Activated CD4-positive, alpha-beta memory T cell treated with anti-CD3 and anti-CD28 coated beads for 36 hours (primary cell): ENCODE data around the gene NABP2. TPM values are rescaled to one million over a fixed set of nuclear protein-coding genes. Genes with fewer than 3 reads are reported as not detected.

ENCODE experiments used
- CTCF ChIA-PET: fragments of 350-600 bp; sonication (Branson Sonifier 250); formaldehyde crosslinking; loops from one replicate; lab custom pipeline; 2021; ENCODE audit warnings: antibody characterized with exemption, inconsistent platforms; lab: Charles Lee
- POLR2A ChIA-PET: fragments of 350-600 bp; sonication (Branson Sonifier 250); formaldehyde crosslinking; loops from one replicate; lab custom pipeline; 2021; ENCODE audit warnings: antibody characterized with exemption; lab: Charles Lee
- DNase-seq: peaks from one replicate; pipeline ENCODE4 v3.0.0-alpha.2; 2020
- H3K27ac Mint-ChIP-seq: one replicate; pipeline ENCODE4 v1.8.0; 2021; ENCODE audit warnings: mixed read lengths
- H3K27me3 Mint-ChIP-seq: one replicate; pipeline ENCODE4 v1.8.0; 2021; ENCODE audit warnings: mixed read lengths
- H3K36me3 Mint-ChIP-seq: one replicate; pipeline ENCODE4 v1.8.0; 2021; ENCODE audit warnings: mixed read lengths
- H3K4me1 Mint-ChIP-seq: one replicate; pipeline ENCODE4 v1.8.0; 2021; ENCODE audit warnings: low read depth, mixed read lengths
- H3K4me3 Mint-ChIP-seq: one replicate; pipeline ENCODE4 v1.8.0; 2021; ENCODE audit warnings: mild to moderate bottlenecking, mixed read lengths
- H3K9me3 Mint-ChIP-seq: one replicate; pipeline ENCODE4 v1.8.0; 2021; ENCODE audit warnings: mixed read lengths
- intact Hi-C: fragments of 100-400 bp; cut with micrococcal nuclease; formaldehyde crosslinking; loops from one replicate; pipeline ENCODE4 v1.15.1; 2023
- total RNA-seq, 2 experiments: library from RNA; stranded (reverse); gene quantifications; one replicate each; pipeline ENCODE4 v1.2.3, GENCODE V29; 2021

The NABP2 gene
- total RNA-seq = 10 to 100 TPM; 62.0 to 62.2 TPM

GRCh38 chr12:56224102-56224701, at the start of gene NABP2:
Gene NABP2, plus strand, starts transcription at chr12:56224342. Its CDS starts 515 bp downstream, at chr12:56224857.
- Mint-ChIP-seq H3K4me1 (peaks cover 33% of the 10 kb centered on the region), H3K27me3 (no peaks in the 10 kb centered on the region)
- POLR2A ChIA-PET = no interaction called here

DNA sequence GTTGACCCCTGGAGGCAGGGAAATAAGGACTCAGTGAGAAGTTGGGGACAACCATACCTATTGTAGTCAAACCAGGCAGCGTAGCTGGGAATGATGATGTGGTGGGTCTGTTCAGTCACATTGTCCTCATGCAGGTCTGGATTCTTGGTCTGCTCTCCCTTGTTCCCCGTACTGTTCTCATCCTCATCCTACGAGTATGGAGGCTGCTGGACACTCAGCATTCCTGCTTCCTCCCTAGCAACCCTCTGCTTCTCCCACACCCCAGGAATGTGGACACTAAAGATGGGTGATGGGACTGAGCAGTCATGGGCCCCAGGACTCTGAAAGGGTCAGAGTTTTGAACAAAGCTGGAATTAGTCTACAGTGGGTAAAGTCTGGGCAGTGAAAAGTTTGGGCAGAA, 45.8 kb upstream of the NABP2 start:
- Mint-ChIP-seq H3K36me3 (peaks cover 56% of the 10 kb centered on the region), H3K4me1 (no peaks in the 10 kb centered on the region), H3K27me3 (no peaks in the 10 kb centered on the region), H3K27ac (no peak overlapping the region), H3K9me3 (no peaks in the 10 kb centered on the region), H3K4me3 (no peak overlapping the region)
- no peak for DNase-seq
- POLR2A ChIA-PET = interaction anchor here (1.0 kb wide), 1 partner anchor 12 kb away, joined by 4 read pairs; no protein-coding TSS in a partner anchor
- intact Hi-C loops = no loop called here
- CTCF ChIA-PET = interaction anchor here (0.9 kb wide), 1 partner anchor 11 kb away, joined by 3 read pairs; the partner anchor contains the start of gene SMARCC2

More at GRCh38 chr12:56224102-56224701, at the start of gene NABP2:
- CTCF ChIA-PET = interaction anchor here (4.0 kb wide), 1 partner anchor 35 kb away, joined by 50 read pairs; the partner anchor contains the start of gene SMARCC2
- Mint-ChIP-seq H3K36me3 (peaks cover 11% of the 10 kb centered on the region), H3K4me3 (peak within 1 kb of the TSS; percentile 96), H3K27ac (peak within 1 kb of the TSS; percentile 80), H3K9me3 (no peaks in the 10 kb centered on the region)
- intact Hi-C loops = loop anchor here (1.0 to 10.0 kb wide), 9 partner anchors 12 to 407 kb away; partner anchors contain the start of genes ANKRD52, ORMDL2, RAB5B and RPS26
- peak; percentile 97 for DNase-seq

DNA sequence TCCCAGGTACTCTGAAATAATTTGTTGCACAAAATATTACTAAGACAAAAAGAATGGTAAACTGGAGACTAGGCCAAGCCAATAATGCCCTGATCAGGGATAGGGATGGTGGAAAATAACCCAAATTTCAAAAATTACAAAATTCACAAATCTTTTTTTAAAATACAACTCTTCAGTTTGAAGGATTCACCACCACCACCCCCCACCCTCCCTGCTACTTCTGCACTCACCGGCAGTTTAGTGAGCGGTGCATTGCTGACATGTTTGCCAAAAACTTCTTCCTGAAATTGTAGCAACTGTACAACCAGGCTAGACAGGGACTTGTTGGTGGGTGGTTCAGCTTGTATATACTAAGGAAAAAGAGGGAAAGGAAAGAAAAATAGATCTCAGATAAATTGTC, 37.2 kb upstream of the NABP2 start:
- CTCF ChIA-PET = interaction anchor here (1.5 to 6.3 kb wide), 5 partner anchors 26 to 71 kb away, joined by 6 to 168 read pairs (median 50); partner anchors contain the start of genes ANKRD52, ESYT1, MYL6 and RNF41
- POLR2A ChIA-PET = interaction anchor here (1.5 to 4.4 kb wide), 2 partner anchors 22 to 69 kb away, joined by 3 to 54 read pairs; partner anchors contain the start of genes RPL41 and ZC3H10
- peaks cover 25% of the 10 kb centered on the region for H3K36me3 Mint-ChIP-seq
- H3K9me3 Mint-ChIP-seq = no peaks in the 10 kb centered on the region
- H3K4me1 Mint-ChIP-seq = peaks cover 29% of the 10 kb centered on the region
- H3K27me3 Mint-ChIP-seq = no peaks in the 10 kb centered on the region
- DNase-seq = no peak
- no peak overlapping the region for H3K4me3 Mint-ChIP-seq
- intact Hi-C loops = no loop called here
- H3K27ac Mint-ChIP-seq = peak overlapping the region; percentile 87

DNA sequence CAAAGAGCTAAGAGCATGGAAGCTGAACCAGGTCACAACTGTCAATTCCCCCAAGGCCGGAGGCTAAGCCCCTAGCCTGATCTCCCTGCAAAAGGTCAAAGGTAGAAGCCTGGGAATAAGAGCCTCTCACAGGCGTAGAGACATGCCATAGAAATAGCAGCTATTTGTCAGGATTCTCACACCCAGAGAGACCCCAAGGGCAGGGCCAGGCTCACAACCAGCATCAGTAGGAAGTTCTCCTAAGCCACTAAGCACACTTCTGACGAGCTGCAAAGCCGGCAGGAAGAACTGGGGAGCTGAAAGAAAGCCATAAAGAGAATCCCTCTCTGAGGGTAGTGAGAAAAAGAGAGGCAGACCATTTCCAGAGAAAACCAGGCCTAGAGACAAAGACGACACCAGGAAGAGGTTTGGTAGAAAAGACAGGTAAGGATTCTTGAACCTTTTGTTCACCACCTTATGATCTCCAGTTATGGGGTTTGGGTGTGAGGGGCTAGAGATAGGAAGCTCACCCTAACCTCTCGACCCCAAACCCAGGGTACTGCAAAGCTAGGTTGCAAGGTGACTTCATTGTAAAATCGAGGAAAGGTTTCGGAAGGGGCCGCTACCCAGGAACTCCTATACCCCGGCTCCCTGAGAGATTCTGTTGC, 35.9 kb upstream of the NABP2 start:
- intact Hi-C loops = loop anchor here (1.0 to 2.0 kb wide), 3 partner anchors 62 to 141 kb away; partner anchors contain the start of gene ZC3H10
- Mint-ChIP-seq H3K4me3 (peak overlapping the region; percentile 87), H3K4me1 (peaks cover 32% of the 10 kb centered on the region), H3K36me3 (peaks cover 23% of the 10 kb centered on the region), H3K27ac (peak overlapping the region; percentile 87), H3K9me3 (no peaks in the 10 kb centered on the region), H3K27me3 (no peaks in the 10 kb centered on the region)
- DNase-seq = no peak
- ChIA-PET CTCF (interaction anchor here (0.9 to 6.3 kb wide), 14 partner anchors 8 to 260 kb away, joined by 3 to 168 read pairs (median 13); partner anchors contain the start of genes ANKRD52, ESYT1, MYL6 and MYL6B), POLR2A (interaction anchor here (0.7 to 4.4 kb wide), 11 partner anchors 13 to 128 kb away, joined by 3 to 54 read pairs (median 7); partner anchors contain the start of genes ANKRD52, CNPY2, COQ10A and MYL6)

- Mint-ChIP-seq H3K9me3 (no peaks in the 10 kb centered on the region), H3K4me1 (peaks cover 35% of the 10 kb centered on the region), H3K4me3 (peak overlapping the region; percentile 87), H3K36me3 (peaks cover 21% of the 10 kb centered on the region), H3K27me3 (no peaks in the 10 kb centered on the region), H3K27ac (peak overlapping the region; percentile 87)
- CTCF ChIA-PET = interaction anchor here (0.7 to 6.3 kb wide), 26 partner anchors 9 to 450 kb away, joined by 3 to 168 read pairs (median 6); partner anchors contain the start of genes ANKRD52, COQ10A, ESYT1 and MYL6
- DNase-seq = no peak
- intact Hi-C loops = loop anchor here (1.0 to 2.0 kb wide), 4 partner anchors 36 to 142 kb away; partner anchors contain the start of genes MYL6B and ZC3H10
- POLR2A ChIA-PET = interaction anchor here (0.6 to 4.4 kb wide), 14 partner anchors 14 to 491 kb away, joined by 3 to 54 read pairs (median 6); partner anchors contain the start of genes ANKRD52, CNPY2, COQ10A and CS
Measured at GRCh38 chr12:56188778-56189098, 35.4 kb upstream of the NABP2 start.

- intact Hi-C loops = loop anchor here (1.0 to 2.0 kb wide), 2 partner anchors 37 to 143 kb away; partner anchors contain the start of gene MYL6B
Measured at GRCh38 chr12:56189099-56189917, 34.8 kb upstream of the NABP2 start, which contains the start of gene SMARCC2. Gene SMARCC2, minus strand, starts transcription at chr12:56189483. Its CDS starts 22 bp downstream, at chr12:56189461.

DNA sequence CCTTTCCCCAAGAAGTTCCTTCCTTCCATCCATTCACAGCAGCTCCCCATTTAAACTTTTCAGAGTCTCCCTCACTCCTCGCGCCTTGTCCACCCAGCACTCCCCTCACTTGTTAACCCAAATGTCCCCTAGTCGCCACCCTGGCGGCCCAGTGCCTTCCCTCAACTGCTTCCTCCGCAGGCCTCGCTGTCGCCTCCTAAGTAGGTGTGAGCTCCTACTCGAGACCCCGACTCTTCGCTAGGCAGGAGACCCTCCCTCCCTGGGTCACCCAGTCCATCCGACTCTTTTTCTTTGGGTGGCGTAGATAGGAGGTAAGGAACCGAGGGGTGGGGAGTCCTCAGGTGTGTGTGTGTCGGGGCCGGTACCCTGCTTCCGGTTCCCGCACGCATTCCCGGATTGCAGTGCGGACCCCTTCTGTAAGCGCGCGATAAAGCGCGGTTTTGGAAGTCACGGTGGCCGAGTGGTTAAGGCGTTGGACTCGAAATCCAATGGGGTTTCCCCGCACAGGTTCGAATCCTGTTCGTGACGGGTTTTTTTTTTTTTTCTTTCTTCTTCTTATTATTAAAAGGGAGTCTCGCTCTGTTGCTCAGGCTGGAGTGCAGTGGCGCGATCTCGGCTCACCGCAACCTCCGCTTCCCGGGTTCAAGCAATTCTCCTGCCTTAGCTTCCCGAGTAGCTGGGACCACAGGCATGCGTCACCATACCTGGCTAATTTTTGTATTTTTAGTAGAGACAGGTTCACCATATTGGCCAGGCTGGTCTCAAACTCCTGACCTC, 34.0 kb upstream of the NABP2 start:
- peak overlapping the region; percentile 95 for H3K27ac Mint-ChIP-seq
- peak; percentile 91 for DNase-seq
- peaks cover 12% of the 10 kb centered on the region for H3K36me3 Mint-ChIP-seq
- H3K4me3 Mint-ChIP-seq = peak overlapping the region; percentile 86
- intact Hi-C loops = loop anchor here (1.0 to 2.0 kb wide), 2 partner anchors 38 to 143 kb away; partner anchors contain the start of gene MYL6B
- POLR2A ChIA-PET = interaction anchor here (0.6 to 4.4 kb wide), 16 partner anchors 13 to 148 kb away, joined by 3 to 54 read pairs (median 5); partner anchors contain the start of genes CS, ESYT1, IL23A and MYL6
- H3K4me1 Mint-ChIP-seq = peaks cover 35% of the 10 kb centered on the region
- CTCF ChIA-PET = interaction anchor here (0.7 to 6.3 kb wide), 41 partner anchors 10 to 451 kb away, joined by 3 to 168 read pairs (median 6); partner anchors contain the start of genes ANKRD52, COQ10A, ESYT1 and MYL6
- H3K9me3 Mint-ChIP-seq = no peaks in the 10 kb centered on the region
- H3K27me3 Mint-ChIP-seq = no peaks in the 10 kb centered on the region

More at GRCh38 chr12:56189099-56189917, 34.8 kb upstream of the NABP2 start, which contains the start of gene SMARCC2:
- ChIA-PET CTCF (interaction anchor here (0.6 to 6.3 kb wide), 46 partner anchors 9 to 450 kb away, joined by 3 to 168 read pairs (median 6); partner anchors contain the start of genes ANKRD52, COQ10A, ESYT1 and MYL6), POLR2A (interaction anchor here (0.6 to 4.4 kb wide), 22 partner anchors 14 to 490 kb away, joined by 3 to 54 read pairs (median 5); partner anchors contain the start of genes ANKRD52, CNPY2, CS and ESYT1)
- peak within 1 kb of the TSS; percentile 95 for H3K27ac Mint-ChIP-seq
- peak; percentile 92 for DNase-seq
- H3K9me3 Mint-ChIP-seq = no peaks in the 10 kb centered on the region
- H3K36me3 Mint-ChIP-seq = peaks cover 18% of the 10 kb centered on the region
- no peaks in the 10 kb centered on the region for H3K27me3 Mint-ChIP-seq
- H3K4me1 Mint-ChIP-seq = peaks cover 35% of the 10 kb centered on the region
- H3K4me3 Mint-ChIP-seq = peak within 1 kb of the TSS; percentile 87

DNA sequence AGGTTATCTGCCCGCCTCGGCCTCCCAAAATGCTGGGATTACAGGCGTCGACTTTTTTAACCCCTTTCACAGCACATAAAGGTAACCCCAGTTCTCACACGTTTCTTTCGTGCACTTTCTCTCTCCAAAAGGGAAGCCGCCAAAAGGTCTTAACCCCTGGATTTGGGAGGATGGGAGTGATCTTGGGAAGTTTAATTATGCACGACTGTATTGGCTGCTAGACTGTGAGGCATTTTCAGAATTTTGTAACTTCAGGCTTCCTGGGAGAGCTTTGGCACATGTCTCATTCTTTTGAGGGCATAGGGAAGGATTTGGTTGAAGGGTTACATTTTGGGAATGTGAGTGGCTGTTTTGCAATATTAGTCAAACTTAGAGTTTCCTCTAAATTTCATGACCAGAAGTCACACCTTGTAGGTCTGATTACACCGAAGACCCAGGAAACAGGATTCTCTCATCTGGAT, 33.4 kb upstream of the NABP2 start:
- Mint-ChIP-seq H3K4me3 (peak overlapping the region; percentile 86), H3K27me3 (no peaks in the 10 kb centered on the region), H3K36me3 (peaks cover 11% of the 10 kb centered on the region), H3K9me3 (no peaks in the 10 kb centered on the region), H3K4me1 (peaks cover 34% of the 10 kb centered on the region), H3K27ac (peak overlapping the region; percentile 95)
- CTCF ChIA-PET = interaction anchor here (1.2 to 6.3 kb wide), 10 partner anchors 15 to 307 kb away, joined by 3 to 168 read pairs (median 11); partner anchors contain the start of genes ESYT1, RNF41, RPL41 and ZC3H10
- DNase-seq = no peak
- POLR2A ChIA-PET = interaction anchor here (1.8 to 4.4 kb wide), 5 partner anchors 31 to 72 kb away, joined by 5 to 54 read pairs (median 17); partner anchors contain the start of genes ESYT1, MYL6, RNF41 and RPL41
- intact Hi-C loops = no loop called here

DNA sequence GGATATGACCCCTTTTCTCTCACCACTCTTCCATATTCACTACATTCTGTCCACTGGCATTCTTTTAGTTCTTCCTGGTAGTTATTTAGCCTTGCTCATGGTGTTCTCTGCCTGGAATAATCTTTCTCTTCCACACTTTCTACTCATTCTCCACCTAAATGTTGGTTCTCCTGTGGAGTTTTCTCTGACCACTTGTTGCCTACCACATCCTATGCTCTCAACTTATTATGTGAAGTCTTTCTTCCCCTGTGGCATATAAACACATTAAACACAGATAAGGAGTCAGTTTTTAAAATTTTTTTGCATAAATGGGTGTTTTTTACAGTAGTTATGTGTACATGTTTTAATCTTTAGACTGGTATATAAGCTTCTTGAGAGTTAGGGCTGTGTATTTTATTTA, 31.6 kb upstream of the NABP2 start:
- DNase-seq = no peak
- Mint-ChIP-seq H3K27me3 (no peaks in the 10 kb centered on the region), H3K9me3 (no peaks in the 10 kb centered on the region), H3K4me3 (no peak overlapping the region), H3K4me1 (peaks cover 23% of the 10 kb centered on the region), H3K27ac (no peak overlapping the region), H3K36me3 (peaks cover 6% of the 10 kb centered on the region)
- intact Hi-C loops = loop anchor here (2.0 kb wide), 2 partner anchors 74 to 108 kb away; partner anchors contain the start of genes COQ10A and CS
- CTCF ChIA-PET = interaction anchor here (0.6 to 6.3 kb wide), 14 partner anchors 14 to 311 kb away, joined by 3 to 168 read pairs (median 4); partner anchors contain the start of genes ESYT1, RNF41, RPL41 and ZC3H10
- POLR2A ChIA-PET = no interaction called here
